Epithelial cell of esophagus (primary cell): ENCODE data around the gene ITPR2.

Experiments
- DNase-seq: peaks from one replicate; pipeline ENCODE4 v3.0.0; 2010; ENCODE audit warnings: low read depth
- H3K4me3 ChIP-seq: 2 replicates; pipeline ENCODE4 v1.5.1; 2011; ENCODE audit warnings: mild to moderate bottlenecking, low read length, control low read depth
- TF ChIP-seq, protein P1 (sequence below): IDR thresholded peaks from 2 replicates; pipeline ENCODE4 v1.5.1; 2011; ENCODE audit warnings: low read depth, mild to moderate bottlenecking, low read length, control low read depth, inconsistent platforms; ENCODE audit not compliant: insufficient read depth; ENCODE audit errors: missing control alignments

Gene ITPR2

GRCh38 chr12:26861690-26862089, 28.7 kb upstream of the ITPR2 start:
- no peak overlapping the region for H3K4me3 ChIP-seq
- TF ChIP-seq, protein P1, sequence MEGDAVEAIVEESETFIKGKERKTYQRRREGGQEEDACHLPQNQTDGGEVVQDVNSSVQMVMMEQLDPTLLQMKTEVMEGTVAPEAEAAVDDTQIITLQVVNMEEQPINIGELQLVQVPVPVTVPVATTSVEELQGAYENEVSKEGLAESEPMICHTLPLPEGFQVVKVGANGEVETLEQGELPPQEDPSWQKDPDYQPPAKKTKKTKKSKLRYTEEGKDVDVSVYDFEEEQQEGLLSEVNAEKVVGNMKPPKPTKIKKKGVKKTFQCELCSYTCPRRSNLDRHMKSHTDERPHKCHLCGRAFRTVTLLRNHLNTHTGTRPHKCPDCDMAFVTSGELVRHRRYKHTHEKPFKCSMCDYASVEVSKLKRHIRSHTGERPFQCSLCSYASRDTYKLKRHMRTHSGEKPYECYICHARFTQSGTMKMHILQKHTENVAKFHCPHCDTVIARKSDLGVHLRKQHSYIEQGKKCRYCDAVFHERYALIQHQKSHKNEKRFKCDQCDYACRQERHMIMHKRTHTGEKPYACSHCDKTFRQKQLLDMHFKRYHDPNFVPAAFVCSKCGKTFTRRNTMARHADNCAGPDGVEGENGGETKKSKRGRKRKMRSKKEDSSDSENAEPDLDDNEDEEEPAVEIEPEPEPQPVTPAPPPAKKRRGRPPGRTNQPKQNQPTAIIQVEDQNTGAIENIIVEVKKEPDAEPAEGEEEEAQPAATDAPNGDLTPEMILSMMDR: no peak
- DNase-seq: no peak

- no peak overlapping the region for H3K4me3 ChIP-seq
- TF ChIP-seq, protein P1: no peak
- DNase-seq: no peak
These were observed 24.6 kb upstream of the ITPR2 start for GRCh38 chr12:26857465-26858176.

- TF ChIP-seq, protein P1: no peak
- no peak overlapping the region for H3K4me3 ChIP-seq
- DNase-seq: no peak
These were observed 22.3 kb upstream of the ITPR2 start for GRCh38 chr12:26855337-26855736.

DNA sequence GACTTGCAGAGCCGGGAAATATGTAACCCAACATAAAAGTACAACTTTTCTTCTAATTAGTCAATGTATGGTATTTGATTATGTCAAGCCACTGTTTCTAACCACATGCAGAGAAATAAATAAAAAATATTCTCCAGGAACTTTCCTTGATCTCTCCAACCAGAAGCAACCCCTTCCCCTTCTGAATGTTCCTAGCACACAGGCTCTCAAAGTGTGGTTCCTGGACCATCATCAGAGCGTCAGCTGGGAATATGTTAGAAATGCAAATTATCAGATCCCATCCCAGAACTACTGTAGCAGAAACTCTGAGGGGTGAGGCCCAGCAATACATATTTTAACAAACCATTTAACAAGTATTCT, 21.0 kb upstream of the ITPR2 start:
- no peak overlapping the region for H3K4me3 ChIP-seq
- TF ChIP-seq, protein P1: no peak

DNA sequence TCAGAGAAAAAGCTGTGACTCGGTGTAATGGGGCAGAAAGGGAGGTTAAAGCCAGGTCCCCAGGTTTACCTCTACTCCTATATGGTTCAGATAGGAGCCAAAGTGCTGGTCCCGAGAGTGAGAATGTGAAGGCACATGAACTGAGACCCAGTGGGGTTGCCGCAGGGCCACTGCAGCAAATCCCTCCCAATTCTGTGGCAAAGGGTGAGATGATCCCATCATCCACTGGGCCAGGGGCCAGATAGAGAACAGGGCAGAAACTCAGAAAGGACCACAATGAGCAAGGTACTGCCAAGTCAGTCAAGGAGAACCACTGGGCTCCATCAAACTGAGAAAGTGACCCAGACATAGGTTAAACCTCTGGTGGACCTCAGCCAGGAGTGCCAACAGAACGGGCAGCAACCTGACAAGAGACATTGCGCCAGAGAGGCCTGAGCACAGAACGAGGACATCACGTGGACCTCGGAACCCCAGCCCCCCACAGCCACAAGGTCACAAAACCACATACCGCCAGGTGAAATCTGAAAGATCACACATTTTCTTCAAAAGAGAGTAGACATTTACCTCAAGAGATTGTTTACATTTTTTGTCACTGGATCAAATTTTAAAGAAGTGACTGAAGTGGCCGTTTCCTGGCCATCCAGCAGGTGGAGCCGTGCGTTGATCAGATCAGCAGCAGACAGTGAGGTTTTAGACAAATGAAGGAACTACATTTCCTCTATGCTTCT, 20.5 kb upstream of the ITPR2 start:
- TF ChIP-seq, protein P1: peak; percentile 95
- DNase-seq: peak; percentile 71
- H3K4me3 ChIP-seq: no peak overlapping the region

More for the DNA sequence above, 21.0 kb upstream of the ITPR2 start:
- DNase-seq: no peak

DNA sequence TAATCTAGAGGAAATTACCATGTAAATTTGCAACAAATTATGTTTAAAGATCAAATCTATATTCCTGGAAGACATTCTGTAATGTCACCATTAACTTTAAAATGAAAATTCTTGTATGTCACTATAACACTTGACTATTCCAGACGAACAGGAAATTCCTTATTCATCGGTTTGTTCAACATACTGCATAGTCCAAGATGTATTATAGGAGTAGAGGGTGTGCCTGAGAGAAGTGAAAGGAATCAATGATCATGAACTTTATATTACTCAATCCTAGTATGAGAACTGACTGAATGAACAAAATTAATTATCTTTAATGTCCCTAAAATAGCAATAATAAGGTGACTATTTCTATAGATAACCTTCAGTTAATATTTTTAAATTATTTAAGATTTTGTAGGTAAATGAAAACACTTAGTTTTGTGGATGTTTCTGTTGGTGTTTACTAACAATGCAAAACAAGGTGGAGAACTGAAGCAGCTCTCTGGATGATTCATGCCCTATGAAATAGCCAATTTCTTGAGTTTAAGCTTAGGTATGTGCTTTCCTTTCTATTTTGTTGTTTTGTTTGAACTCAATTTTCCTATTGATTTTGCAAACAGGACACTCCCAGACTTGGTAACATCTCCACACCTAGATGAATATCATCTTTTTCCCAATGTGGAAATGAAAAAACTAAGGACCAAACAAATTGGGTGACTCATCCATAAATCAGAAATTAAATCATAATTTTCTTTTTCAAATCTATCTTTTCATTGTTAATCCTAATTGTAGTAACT, 18.2 kb upstream of the ITPR2 start:
- TF ChIP-seq, protein P1: no peak
- no peak overlapping the region for H3K4me3 ChIP-seq
- peak; percentile 40 for DNase-seq
